Activated T-cell treated with anti-CD3 and anti-CD28 coated beads for 4 hours (primary cell): ENCODE measurements around the gene CD48.

ENCODE experiments used
- DNase-seq: peaks from one replicate; pipeline ENCODE4 v3.0.0-alpha.2; 2020

Gene CD48

GRCh38 chr1:160711602-160712311 is at the start of gene CD48:
Gene CD48 (minus strand): TSS chr1:160711822. CDS start chr1:160711763, 59 bp downstream.
- peak; percentile 34 for DNase-seq

GRCh38 chr1:160761046-160761445 is 49.4 kb upstream of the CD48 start:
- no peak for DNase-seq

GRCh38 chr1:160759740-160760139 is 48.1 kb upstream of the CD48 start:
- no peak for DNase-seq

- no peak for DNase-seq
These were observed 46.9 kb upstream of the CD48 start for GRCh38 chr1:160758521-160758920.

GRCh38 chr1:160756849-160757201 is 45.2 kb upstream of the CD48 start:
- DNase-seq, result no peak

GRCh38 chr1:160755911-160756848 is 44.6 kb upstream of the CD48 start:
- no peak for DNase-seq

- no peak for DNase-seq
These were observed 43.8 kb upstream of the CD48 start for GRCh38 chr1:160755461-160755860.

GRCh38 chr1:160753594-160753993 is 42.0 kb upstream of the CD48 start:
- no peak for DNase-seq

- no peak for DNase-seq
These were observed 41.3 kb upstream of the CD48 start for GRCh38 chr1:160752924-160753323.

- DNase-seq, result no peak
These were observed 40.8 kb upstream of the CD48 start for GRCh38 chr1:160752406-160752805.

- no peak for DNase-seq
These were observed 39.0 kb upstream of the CD48 start for GRCh38 chr1:160750608-160751007.

- DNase-seq, result no peak
These were observed 37.3 kb upstream of the CD48 start for GRCh38 chr1:160748878-160749269.

GRCh38 chr1:160748181-160748877 is 36.7 kb upstream of the CD48 start:
- no peak for DNase-seq

- no peak for DNase-seq
These were observed 36.1 kb upstream of the CD48 start for GRCh38 chr1:160747717-160748116.

GRCh38 chr1:160746836-160747500 is 35.3 kb upstream of the CD48 start:
- DNase-seq, result no peak

GRCh38 chr1:160745551-160745950 is 33.9 kb upstream of the CD48 start:
- no peak for DNase-seq

- no peak for DNase-seq
These were observed 33.4 kb upstream of the CD48 start for GRCh38 chr1:160744852-160745520.

GRCh38 chr1:160744199-160744851 is 32.7 kb upstream of the CD48 start:
- DNase-seq, result no peak

- no peak for DNase-seq
These were observed 31.6 kb upstream of the CD48 start for GRCh38 chr1:160743266-160743665.

GRCh38 chr1:160742428-160743127 is 31.0 kb upstream of the CD48 start:
- no peak for DNase-seq
